ENCODE measurements around the gene PLA2G2A.

GRCh38 chr1:19940486-19941205, 38.8 kb downstream of the PLA2G2A start:
- no peak for TF ChIP-seq CTCF (IDR thresholded peaks at IDR 0.05; ENCODE audit: insufficient read depth, low read length)
- TF ChIP-seq GABPA (IDR thresholded peaks at IDR 0.05; ENCODE audit: low read depth): no peak
